IMR-90 (cell line): Measurements from ENCODE around the gene MLLT10. TPM values are rescaled to one million over a fixed set of nuclear protein-coding genes. Genes with fewer than 3 reads are reported as not detected.

Experiments used
- ATAC-seq: fragments of 200-7000 bp; cut with Tn5 transposase; 2 replicates; pipeline ENCODE4 v1.9.1; 2020; ENCODE audit warnings: low read depth, mild to moderate bottlenecking, moderate library complexity
- BruUV-seq: library from RNA; stranded (reverse); fragments of 400-500 nt; replicated peaks from 2 replicates; lab custom pipeline; 2021; lab: Mats Ljungman, UMichigan
- CTCF ChIA-PET: fragments of 300-600 bp; formaldehyde crosslinking; extraction: SDS; loops from one replicate; lab custom pipeline; 2021; ENCODE audit warnings: antibody characterized with exemption; lab: Yijun Ruan, JAX
- POLR2A ChIA-PET: fragments of 300-600 bp; sonication (Branson Sonifier 250); formaldehyde crosslinking; loops from one replicate; lab custom pipeline; 2022; ENCODE audit warnings: antibody characterized with exemption; ENCODE audit not compliant: unreplicated experiment; lab: Charles Lee
- DNase-seq: peaks from one replicate; pipeline ENCODE4 v3.0.0; 2013
- H2AFZ ChIP-seq: replicated peaks from 2 replicates; pipeline ENCODE3; 2013; ENCODE audit warnings: low read length, mild to moderate bottlenecking; ENCODE audit not compliant: poor library complexity
- H2AK5ac ChIP-seq: 2 replicates; pipeline ENCODE4 v1.6.1; 2013; ENCODE audit warnings: low read depth, low read length, inconsistent platforms
- H2AK9ac ChIP-seq: replicated peaks from 2 replicates; pipeline ENCODE3; 2013; ENCODE audit warnings: mild to moderate bottlenecking, low read depth, low read length, moderate library complexity; ENCODE audit not compliant: poor library complexity
- H2BK120ac ChIP-seq: 2 replicates; pipeline ENCODE4 v1.6.1; 2013; ENCODE audit warnings: low read depth, low read length, inconsistent platforms
- H2BK15ac ChIP-seq: 3 replicates; pipeline ENCODE4 v1.6.1; 2013; ENCODE audit warnings: low read depth, low read length, inconsistent platforms
- H2BK20ac ChIP-seq: 2 replicates; pipeline ENCODE4 v1.6.1; 2013; ENCODE audit warnings: low read depth, mild to moderate bottlenecking, inconsistent platforms, low read length, moderate library complexity
- H2BK5ac ChIP-seq: 2 replicates; pipeline ENCODE4 v1.6.1; 2013; ENCODE audit warnings: mild to moderate bottlenecking, low read depth, low read length, inconsistent platforms; ENCODE audit not compliant: poor library complexity, severe bottlenecking
- H3K14ac ChIP-seq: replicated peaks from 2 replicates; pipeline ENCODE4 v1.6.1; 2013; ENCODE audit warnings: low read depth, low read length, inconsistent platforms
- H3K18ac ChIP-seq: 2 replicates; pipeline ENCODE4 v1.6.1; 2013; ENCODE audit warnings: low read depth, low read length, control low read depth
- H3K23ac ChIP-seq: 2 replicates; pipeline ENCODE4 v1.6.1; 2013; ENCODE audit warnings: low read depth, low read length, inconsistent platforms
- H3K27ac ChIP-seq: 2 replicates; pipeline ENCODE4 v1.5.1; 2013; ENCODE audit warnings: mild to moderate bottlenecking, control low read depth, low read length; ENCODE audit not compliant: insufficient read depth
- H3K27me3 ChIP-seq: 2 replicates; pipeline ENCODE4 v1.6.1; 2013; ENCODE audit warnings: low read length; ENCODE audit not compliant: control insufficient read depth, insufficient read depth
- H3K36me3 ChIP-seq: 2 replicates; pipeline ENCODE4 v1.6.1; 2013; ENCODE audit warnings: low read length, mixed read lengths; ENCODE audit not compliant: control insufficient read depth, insufficient read depth
- H3K4ac ChIP-seq: 2 replicates; pipeline ENCODE4 v1.6.1; 2013; ENCODE audit warnings: low read depth, low read length, inconsistent platforms
- H3K4me1 ChIP-seq: 2 replicates; pipeline ENCODE4 v1.6.1; 2013; ENCODE audit warnings: low read length, mixed read lengths; ENCODE audit not compliant: control insufficient read depth, insufficient read depth
- H3K4me2 ChIP-seq: 2 replicates; pipeline ENCODE4 v1.6.1; 2013; ENCODE audit warnings: low read depth, mild to moderate bottlenecking, control low read depth, low read length, moderate library complexity
- H3K4me3 ChIP-seq: 2 replicates; pipeline ENCODE4 v1.5.1; 2013; ENCODE audit warnings: low read depth, mild to moderate bottlenecking, control low read depth, low read length, moderate library complexity; ENCODE audit not compliant: insufficient read depth
- H3K56ac ChIP-seq: 2 replicates; pipeline ENCODE4 v1.6.1; 2013; ENCODE audit warnings: low read length, inconsistent platforms; ENCODE audit not compliant: insufficient read depth; ENCODE audit errors: extremely low read depth
- H3K79me1 ChIP-seq, 2 experiments: 2 replicates each; pipeline ENCODE4 v1.6.1; 2013; ENCODE audit warnings: low read length in 2 of 2, inconsistent platforms in 1 of 2, low read depth in 1 of 2
- H3K9ac ChIP-seq: 2 replicates; pipeline ENCODE4 v1.6.1; 2013; ENCODE audit warnings: low read depth, low read length, control low read depth
- H3K9me1 ChIP-seq: 2 replicates; pipeline ENCODE4 v1.6.1; 2013; ENCODE audit warnings: low read length, inconsistent platforms; ENCODE audit not compliant: insufficient read depth
- H3K9me3 ChIP-seq: 2 replicates; pipeline ENCODE4 v1.6.1; 2013; ENCODE audit warnings: low read length; ENCODE audit not compliant: control insufficient read depth, insufficient read depth
- H4K20me1 ChIP-seq: 2 replicates; pipeline ENCODE4 v1.6.1; 2013; ENCODE audit warnings: low read length, inconsistent platforms; ENCODE audit not compliant: insufficient read depth
- H4K5ac ChIP-seq: 2 replicates; pipeline ENCODE4 v1.6.1; 2013; ENCODE audit warnings: mild to moderate bottlenecking, low read depth, low read length, control low read depth
- H4K8ac ChIP-seq, 2 experiments: 2 replicates each; pipeline ENCODE4 v1.6.1; 2013; ENCODE audit warnings: low read depth in 2 of 2, low read length in 2 of 2, control low read depth in 1 of 2, inconsistent platforms in 1 of 2
- H4K91ac ChIP-seq: 2 replicates; pipeline ENCODE4 v1.6.1; 2013; ENCODE audit warnings: low read depth, low read length, inconsistent platforms; ENCODE audit not compliant: insufficient read depth
- CEBPB ChIP-seq: IDR thresholded peaks from 2 replicates; pipeline ENCODE4 v1.6.1; 2012; ENCODE audit warnings: low read depth, low read length, improper control_type of control experiment
- CHD1 ChIP-seq: IDR thresholded peaks from 2 replicates; pipeline ENCODE4 v1.6.1; 2012; ENCODE audit warnings: low read depth, low read length, improper control_type of control experiment
- CTCF ChIP-seq: conservative IDR thresholded peaks from 2 replicates; pipeline ENCODE4 v1.5.1; 2012; ENCODE audit warnings: mild to moderate bottlenecking, low read depth, low read length, improper control_type of control experiment
- ELK1 ChIP-seq: fragments of 150-350 bp; IDR thresholded peaks from 2 replicates; pipeline ENCODE4 v1.6.1; 2016; ENCODE audit warnings: low read depth, mild to moderate bottlenecking, low read length, moderate library complexity, borderline replicate concordance
- FOS ChIP-seq: fragments of 150-350 bp; IDR thresholded peaks from 2 replicates; pipeline ENCODE4 v1.6.1; 2016; ENCODE audit warnings: low read depth, low read length
- MAFK ChIP-seq: IDR thresholded peaks from 2 replicates; pipeline ENCODE4 v1.6.1; 2012; ENCODE audit warnings: low read depth, low read length, improper control_type of control experiment
- MAZ ChIP-seq: IDR thresholded peaks from 2 replicates; pipeline ENCODE4 v1.6.1; 2012; ENCODE audit warnings: low read depth, mild to moderate bottlenecking, low read length, improper control_type of control experiment, moderate library complexity, borderline replicate concordance
- MXI1 ChIP-seq: IDR thresholded peaks from 2 replicates; pipeline ENCODE4 v1.6.1; 2012; ENCODE audit warnings: low read depth, mild to moderate bottlenecking, low read length, moderate library complexity, borderline replicate concordance
- RAD21 ChIP-seq: IDR thresholded peaks from 2 replicates; pipeline ENCODE4 v1.6.1; 2012; ENCODE audit warnings: low read length, improper control_type of control experiment
- RCOR1 ChIP-seq: IDR thresholded peaks from 2 replicates; pipeline ENCODE4 v1.6.1; 2012; ENCODE audit warnings: mild to moderate bottlenecking, low read length, improper control_type of control experiment; ENCODE audit not compliant: insufficient replicate concordance
- SMC3 ChIP-seq: fragments of 150-350 bp; IDR thresholded peaks from 2 replicates; pipeline ENCODE4 v1.6.1; 2016; ENCODE audit warnings: low read depth, mild to moderate bottlenecking, antibody characterized with exemption, low read length, moderate library complexity
- USF2 ChIP-seq: fragments of 150-350 bp; IDR thresholded peaks from 2 replicates; pipeline ENCODE4 v1.6.1; 2017; ENCODE audit warnings: mild to moderate bottlenecking, antibody characterized with exemption, low read length, low read depth
- WGBS, 2 experiments: methylation state at CpG; one replicate each; pipeline versions ENCODE4 v1.1.5 to v1.1.7; 2013; ENCODE audit warnings: missing lambda C conversion rate in 2 of 2; ENCODE audit not compliant: insufficient read length in 1 of 2; ENCODE audit errors: extremely low coverage in 2 of 2; 5-methylcytosine and 5-hydroxymethylcytosine counted together
- dilution Hi-C: fragments of 300-500 bp; cut with HindIII; formaldehyde crosslinking; loops from one replicate; pipeline ENCODE4 v1.14.3; 2018; ENCODE audit warnings: low sequenced_read_pairs; ENCODE audit not compliant: unreplicated experiment
- in situ Hi-C: fragments of 300-500 bp; cut with MboI; formaldehyde crosslinking; loops from 3 replicates; pipeline ENCODE4 v1.14.3; 2019; ENCODE audit warnings: low sequenced_read_pairs, inconsistent platforms, mixed read lengths
- intact Hi-C: fragments of 100-400 bp; cut with micrococcal nuclease; formaldehyde crosslinking; loops from 2 replicates; pipeline ENCODE4 v1.10.0; 2022
- polyA plus RNA-seq, 3 experiments: library from polyadenylated mRNA; depleted of rRNA; stranded (reverse); fragments of >200 nt; gene quantifications; 2 replicates each; pipeline ENCODE4 v1.2.3, GENCODE V29; 2012; ENCODE audit warnings: low replicate concordance in 1 of 3
- total RNA-seq: library from RNA; depleted of rRNA; stranded (reverse); fragments of >200 nt; gene quantifications from 2 replicates; pipeline ENCODE4 v1.2.3, GENCODE V29; 2012

MLLT10 gene
- total and polyA plus RNA-seq, 2 of the 4 experiments (the other 2 are of a cell fraction), result 22.5 to 29.0 TPM

GRCh38 chr10:21724020-21724589 is 190.1 kb downstream of the MLLT10 start:
- Histone ChIP-seq H3K56ac (no peak overlapping the region), H2AK5ac (no peak overlapping the region), H3K36me3 (peaks cover 5% of the 10 kb centered on the region; the same call in 1 of the 2 replicates), H2BK15ac (no peak overlapping the region), H3K9me3 (no peaks in the 10 kb centered on the region), H3K4me3 (no peak overlapping the region), H3K23ac (peak overlapping the region; percentile 36; the same call in 1 of the 2 replicates), H4K91ac (no peak overlapping the region), H2BK120ac (no peak overlapping the region), H3K18ac (no peak overlapping the region; the same call in 1 of the 2 replicates), H2BK20ac (no peak overlapping the region), H3K9ac (no peak overlapping the region), H3K4ac (no peak overlapping the region), H3K79me1 (peaks cover 8 to 35% of the 10 kb centered on the region in 2 experiments; a peak in 3 of 4 replicates), H3K27ac (no peak overlapping the region), H2AK9ac (no peak overlapping the region), H3K4me2 (peak overlapping the region; percentile 55; the same call in 1 of the 2 replicates), H3K4me1 (peaks cover 6% of the 10 kb centered on the region; the same call in 1 of the 2 replicates), H4K20me1 (peaks cover 10% of the 10 kb centered on the region; the same call in 1 of the 2 replicates), H3K14ac (no peak overlapping the region), H3K9me1 (peaks cover 11% of the 10 kb centered on the region), H4K8ac (no peak overlapping the region), H2BK5ac (no peak overlapping the region), H3K27me3 (no peaks in the 10 kb centered on the region), H2AFZ (no peak overlapping the region), H4K5ac (no peak overlapping the region)
- ATAC-seq, result no peak
- intact Hi-C loops (loop anchor here (2.0 to 5.0 kb wide), 2 partner anchors 92 to 229 kb away; no protein-coding TSS in a partner anchor), dilution Hi-C loops (no loop called here), in situ Hi-C loops (no loop called here)
- TF ChIP-seq MXI1, result no peak
- TF ChIP-seq MAFK, result no peak
- no peak for TF ChIP-seq SMC3
- TF ChIP-seq MAZ, result no peak
- TF ChIP-seq CEBPB, result no peak
- TF ChIP-seq FOS, result no peak
- TF ChIP-seq RAD21, result no peak
- TF ChIP-seq CHD1, result no peak
- no peak for TF ChIP-seq CTCF
- TF ChIP-seq ELK1, result no peak
- no peak for TF ChIP-seq RCOR1
- no peak for TF ChIP-seq USF2
- ChIA-PET POLR2A (interaction anchor here (1.1 kb wide), 1 partner anchor 198 kb away, joined by 3 read pairs; no protein-coding TSS in a partner anchor), CTCF (interaction anchor here (0.5 to 1.7 kb wide), 3 partner anchors 8 to 228 kb away, joined by 4 to 6 read pairs (median 4); no protein-coding TSS in a partner anchor)
- BruUV-seq, result no TSS peak
- no CpG with 5 or more reads among the region's 7 CpGs for WGBS, 2 experiments
- peak; percentile 45 for DNase-seq
